ENCODE data around the gene REPIN1.

DNA sequence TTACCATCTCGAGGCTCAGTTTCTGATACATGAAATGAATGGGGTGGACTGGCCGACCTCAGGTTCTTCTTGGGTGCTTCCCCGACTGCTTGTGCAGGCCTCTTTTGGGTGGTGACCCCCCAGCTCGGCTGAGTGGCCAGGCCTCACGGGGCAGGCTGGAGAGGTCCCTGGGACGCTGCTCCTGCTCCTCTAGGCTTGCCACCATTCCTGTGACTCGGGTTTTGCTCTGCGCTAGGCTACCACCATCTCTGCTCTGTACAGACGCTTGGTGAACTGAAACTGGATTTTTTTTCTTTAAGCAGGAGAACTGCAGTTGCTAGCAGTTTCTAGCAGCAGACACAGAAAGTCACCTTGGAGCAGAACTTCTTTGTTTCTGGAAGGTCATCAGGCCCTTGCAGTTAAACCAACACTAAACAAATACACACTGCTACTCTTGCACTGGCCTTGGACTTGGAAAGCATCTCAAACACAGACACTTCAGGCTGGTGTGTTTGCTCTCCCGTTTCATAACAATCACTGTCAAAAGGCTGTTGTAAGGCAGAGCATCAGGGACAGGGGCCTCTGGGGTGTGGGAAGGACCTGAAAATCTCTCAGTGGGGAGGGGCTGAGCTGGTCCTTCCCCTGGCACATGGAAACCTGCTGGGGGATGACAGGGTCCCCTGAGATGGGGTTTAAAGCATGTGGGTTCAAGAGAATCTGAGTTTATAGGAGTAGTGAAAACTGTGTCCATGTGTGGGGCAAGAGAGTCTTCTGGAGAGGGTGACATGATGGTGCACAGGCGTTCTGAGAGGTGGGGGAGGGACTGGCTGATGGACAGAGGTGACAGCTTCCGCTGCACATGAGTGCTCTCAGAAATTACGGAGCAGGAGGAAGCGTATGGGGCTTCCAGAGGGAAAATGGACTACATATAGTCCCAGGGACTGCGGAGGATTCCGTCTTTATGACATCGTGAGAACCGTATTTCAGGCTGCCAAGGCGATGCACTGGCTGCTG is 46.8 kb downstream of the REPIN1 start:
- TF ChIP-seq, protein P1, sequence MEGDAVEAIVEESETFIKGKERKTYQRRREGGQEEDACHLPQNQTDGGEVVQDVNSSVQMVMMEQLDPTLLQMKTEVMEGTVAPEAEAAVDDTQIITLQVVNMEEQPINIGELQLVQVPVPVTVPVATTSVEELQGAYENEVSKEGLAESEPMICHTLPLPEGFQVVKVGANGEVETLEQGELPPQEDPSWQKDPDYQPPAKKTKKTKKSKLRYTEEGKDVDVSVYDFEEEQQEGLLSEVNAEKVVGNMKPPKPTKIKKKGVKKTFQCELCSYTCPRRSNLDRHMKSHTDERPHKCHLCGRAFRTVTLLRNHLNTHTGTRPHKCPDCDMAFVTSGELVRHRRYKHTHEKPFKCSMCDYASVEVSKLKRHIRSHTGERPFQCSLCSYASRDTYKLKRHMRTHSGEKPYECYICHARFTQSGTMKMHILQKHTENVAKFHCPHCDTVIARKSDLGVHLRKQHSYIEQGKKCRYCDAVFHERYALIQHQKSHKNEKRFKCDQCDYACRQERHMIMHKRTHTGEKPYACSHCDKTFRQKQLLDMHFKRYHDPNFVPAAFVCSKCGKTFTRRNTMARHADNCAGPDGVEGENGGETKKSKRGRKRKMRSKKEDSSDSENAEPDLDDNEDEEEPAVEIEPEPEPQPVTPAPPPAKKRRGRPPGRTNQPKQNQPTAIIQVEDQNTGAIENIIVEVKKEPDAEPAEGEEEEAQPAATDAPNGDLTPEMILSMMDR (conservative IDR thresholded peaks at IDR 0.05; ENCODE audit: low read length): no peak
- TF ChIP-seq EZH2phosphoT487 (IDR thresholded peaks at IDR 0.05; ENCODE audit: borderline replicate concordance): no peak

All from Loucy (cell line).